Activated CD8-positive, alpha-beta memory T cell treated with anti-CD3 and anti-CD28 coated beads, Interleukin-2, amount 50 U/mL, for 4 hours (primary cell): ENCODE measurements around the gene FAM149B1.
A peak's percentile ranks its signal among the peaks of the same experiment; 100 is the strongest.
"Not testable (repeated sequence)": the region's sequence is repeated elsewhere in the genome, so short reads cannot be mapped to it uniquely, and the experiment has no call there.

Experiments used
- DNase-seq: peaks from one replicate; pipeline ENCODE4 v3.0.0-alpha.2; 2020

Gene FAM149B1

GRCh38 chr10:73238990-73239566 is 71.2 kb downstream of the FAM149B1 start:
- DNase-seq: no peak

GRCh38 chr10:73239908-73240307 is 72.0 kb downstream of the FAM149B1 start:
- DNase-seq: no peak

GRCh38 chr10:73244866-73245477 is 77.1 kb downstream of the FAM149B1 start:
- no peak for DNase-seq

- DNase-seq: no peak
These were observed 78.4 kb downstream of the FAM149B1 start for GRCh38 chr10:73246322-73246645.

GRCh38 chr10:73246646-73247508 is 79.0 kb downstream of the FAM149B1 start, which contains the start of gene DNAJC9:
TSS of gene DNAJC9 (minus strand) at chr10:73247255. CDS start at chr10:73247189, 66 bp downstream.
- peak; percentile 98 for DNase-seq

GRCh38 chr10:73247509-73248258 is 79.8 kb downstream of the FAM149B1 start:
- no peak for DNase-seq

GRCh38 chr10:73248259-73248724 is 80.4 kb downstream of the FAM149B1 start:
- DNase-seq: no peak

- DNase-seq: no peak
These were observed 83.9 kb downstream of the FAM149B1 start for GRCh38 chr10:73251683-73252444.

- peak; percentile 88 for DNase-seq
These were observed 84.7 kb downstream of the FAM149B1 start, which contains the start of gene MRPS16 for GRCh38 chr10:73252445-73253224. TSS of gene MRPS16 (minus strand) at chr10:73252644. CDS start at chr10:73252482, 162 bp downstream.

GRCh38 chr10:73253225-73253555 is 85.3 kb downstream of the FAM149B1 start:
- DNase-seq: no peak

- DNase-seq: not testable (repeated sequence)
These were observed 90.7 kb downstream of the FAM149B1 start for GRCh38 chr10:73258612-73259011.

GRCh38 chr10:73261362-73261995 is 93.6 kb downstream of the FAM149B1 start:
- DNase-seq: no peak

- DNase-seq: no peak
These were observed 94.3 kb downstream of the FAM149B1 start for GRCh38 chr10:73262105-73262730.

- DNase-seq: no peak
These were observed 95.1 kb downstream of the FAM149B1 start for GRCh38 chr10:73262880-73263555.

- DNase-seq: no peak
These were observed 95.9 kb downstream of the FAM149B1 start for GRCh38 chr10:73263693-73264347.

GRCh38 chr10:73264423-73264822 is 96.5 kb downstream of the FAM149B1 start:
- DNase-seq: no peak

GRCh38 chr10:73281097-73281496 is 113.2 kb downstream of the FAM149B1 start:
- DNase-seq: no peak

- DNase-seq: no peak
These were observed 119.5 kb downstream of the FAM149B1 start for GRCh38 chr10:73287441-73287840.

GRCh38 chr10:73289958-73290357 is 122.0 kb downstream of the FAM149B1 start:
- DNase-seq: no peak
